GM18870 (cell line): Measurements from ENCODE around the gene CMYA5.

ENCODE experiments used
- ATAC-seq: cut with Tn5 transposase; IDR thresholded peaks from one replicate; pipeline ENCODE4 v1.9.1; 2021; ENCODE audit warnings: moderate library complexity; ENCODE audit not compliant: unreplicated experiment

The CMYA5 gene

GRCh38 chr5:79793304-79793703 is 103.7 kb downstream of the CMYA5 start:
- ATAC-seq = no peak

- ATAC-seq = no peak
These were observed 104.1 kb downstream of the CMYA5 start for GRCh38 chr5:79793722-79794121.

GRCh38 chr5:79794347-79794746 is 104.7 kb downstream of the CMYA5 start:
- ATAC-seq = no peak

- no peak for ATAC-seq
These were observed 106.2 kb downstream of the CMYA5 start for GRCh38 chr5:79795764-79796398.

GRCh38 chr5:79798893-79799590 is 109.4 kb downstream of the CMYA5 start:
- ATAC-seq = no peak

GRCh38 chr5:79800979-79801827 is 111.6 kb downstream of the CMYA5 start:
- ATAC-seq = no peak

- no peak for ATAC-seq
These were observed 112.8 kb downstream of the CMYA5 start for GRCh38 chr5:79802406-79802805.

GRCh38 chr5:79803007-79803406 is 113.4 kb downstream of the CMYA5 start:
- ATAC-seq = no peak

GRCh38 chr5:79806741-79807140 is 117.1 kb downstream of the CMYA5 start:
- no peak for ATAC-seq

- no peak for ATAC-seq
These were observed 120.1 kb downstream of the CMYA5 start for GRCh38 chr5:79809743-79810142.

GRCh38 chr5:79811081-79811480 is 121.4 kb downstream of the CMYA5 start:
- ATAC-seq = no peak

- no peak for ATAC-seq
These were observed 122.3 kb downstream of the CMYA5 start for GRCh38 chr5:79811904-79812303.

- no peak for ATAC-seq
These were observed 125.1 kb downstream of the CMYA5 start for GRCh38 chr5:79814699-79815098.

GRCh38 chr5:79816014-79816413 is 126.4 kb downstream of the CMYA5 start:
- no peak for ATAC-seq

GRCh38 chr5:79820648-79821047 is 131.0 kb downstream of the CMYA5 start:
- no peak for ATAC-seq

GRCh38 chr5:79824444-79824843 is 134.8 kb downstream of the CMYA5 start:
- no peak for ATAC-seq

GRCh38 chr5:79825802-79826201 is 136.2 kb downstream of the CMYA5 start:
- ATAC-seq = no peak

- no peak for ATAC-seq
These were observed 137.6 kb downstream of the CMYA5 start for GRCh38 chr5:79827159-79827629.

GRCh38 chr5:79829260-79829659 is 139.6 kb downstream of the CMYA5 start:
- ATAC-seq = no peak

GRCh38 chr5:79831381-79832309 is 142.0 kb downstream of the CMYA5 start:
- no peak for ATAC-seq

- no peak for ATAC-seq
These were observed 143.3 kb downstream of the CMYA5 start for GRCh38 chr5:79832911-79833310.
